Endothelial cell of umbilical vein (primary cell): ENCODE measurements around the gene SKIDA1. TPM values are rescaled to one million over a fixed set of nuclear protein-coding genes. Genes with fewer than 3 reads are reported as not detected.

Experiments used
- BruUV-seq: library from RNA; stranded (reverse); fragments of 400-500 nt; replicated peaks from 2 replicates; lab custom pipeline; 2021; lab: Mats Ljungman, UMichigan
- CTCF ChIA-PET: fragments of 300-600, 350-600 bp; sonication (Branson Sonifier 250); formaldehyde crosslinking; loops from one replicate; lab custom pipeline; 2021; ENCODE audit warnings: antibody characterized with exemption, inconsistent platforms; lab: Charles Lee
- POLR2A ChIA-PET: fragments of 300-600, 350-600 bp; sonication (Branson Sonifier 250); formaldehyde crosslinking; loops from one replicate; lab custom pipeline; 2021; ENCODE audit warnings: antibody characterized with exemption, inconsistent platforms; lab: Charles Lee
- DNase-seq: peaks from one replicate; pipeline ENCODE4 v3.0.0-alpha.2; 2011; ENCODE audit warnings: low read depth, low spot score
- FAIRE-seq: peaks from 2 replicates; lab custom pipeline; 2011; peaks lifted over from hg19 to GRCh38; lab: Jason Lieb, UNC
- H2AFZ ChIP-seq: 2 replicates; pipeline ENCODE4 v1.6.0; 2012; ENCODE audit warnings: low read depth, low read length, control low read depth, inconsistent platforms
- H3K27ac ChIP-seq: 2 replicates; pipeline ENCODE4 v1.5.1; 2011; ENCODE audit warnings: low read depth, mild to moderate bottlenecking, control low read depth, low read length, moderate library complexity; ENCODE audit not compliant: insufficient read depth
- H3K27me3 ChIP-seq, 2 experiments: 2 replicates each; pipeline versions ENCODE4 v1.6.0 to v1.6.1; 2011; ENCODE audit warnings: low read length in 2 of 2, mixed read lengths in 1 of 2; ENCODE audit not compliant: control insufficient read depth in 2 of 2, insufficient read depth in 2 of 2
- H3K36me3 ChIP-seq, 2 experiments: 2 replicates in 1 of 2; 3 replicates in 1 of 2; pipeline ENCODE4 v1.5.1; 2011; ENCODE audit warnings: low read length in 2 of 2, mild to moderate bottlenecking in 1 of 2, moderate library complexity in 1 of 2; ENCODE audit not compliant: control insufficient read depth in 2 of 2, insufficient read depth in 2 of 2; ENCODE audit errors: extremely low read depth in 1 of 2
- H3K4me1 ChIP-seq: 3 replicates; pipeline ENCODE4 v1.5.1; 2011; ENCODE audit warnings: mild to moderate bottlenecking, low read length; ENCODE audit not compliant: control insufficient read depth, insufficient read depth; ENCODE audit errors: extremely low read depth
- H3K4me2 ChIP-seq: 2 replicates; pipeline ENCODE4 v1.6.1; 2011; ENCODE audit warnings: low read length, control low read depth, mixed read lengths; ENCODE audit not compliant: insufficient read depth
- H3K4me3 ChIP-seq, 3 experiments: fragments of 200-600 bp in 1 of 3; sonication (generic), shearing (Covaris generic) in 1 of 3; replicated peaks in 1 of 3; 2 replicates each; pipeline ENCODE4 v1.5.1; 2011 to 2016; ENCODE audit warnings: control low read depth in 3 of 3, low read length in 3 of 3, mild to moderate bottlenecking in 2 of 3, inconsistent platforms in 1 of 3, low read depth in 1 of 3, moderate library complexity in 1 of 3; ENCODE audit not compliant: insufficient read depth in 1 of 3
- H3K79me2 ChIP-seq: 2 replicates; pipeline ENCODE4 v1.6.0; 2012; ENCODE audit warnings: low read length, inconsistent platforms; ENCODE audit not compliant: control insufficient read depth, insufficient read depth
- H3K9ac ChIP-seq: replicated peaks from 2 replicates; pipeline ENCODE3; 2011; ENCODE audit warnings: low read length, control low read depth; ENCODE audit not compliant: insufficient read depth; ENCODE audit errors: extremely low read depth
- H3K9me1 ChIP-seq: replicated peaks from 3 replicates; pipeline ENCODE4 v1.6.0; 2011; ENCODE audit warnings: mild to moderate bottlenecking, low read length; ENCODE audit not compliant: control insufficient read depth, insufficient read depth; ENCODE audit errors: extremely low read depth
- H3K9me3 ChIP-seq: replicated peaks from 2 replicates; pipeline ENCODE4 v1.5.1; 2012; ENCODE audit warnings: low read length, inconsistent platforms; ENCODE audit not compliant: control insufficient read depth, insufficient read depth
- H4K20me1 ChIP-seq: replicated peaks from 2 replicates; pipeline ENCODE3; 2011; ENCODE audit warnings: mild to moderate bottlenecking, low read length; ENCODE audit not compliant: control insufficient read depth, insufficient read depth; ENCODE audit errors: extremely low read depth
- EZH2 ChIP-seq: IDR thresholded peaks from 2 replicates; pipeline ENCODE4 v1.6.1; 2012; ENCODE audit warnings: borderline replicate concordance, low read depth, mild to moderate bottlenecking, moderate library complexity, low read length, inconsistent platforms; ENCODE audit not compliant: severe bottlenecking
- FOS ChIP-seq: IDR thresholded peaks from 2 replicates; pipeline ENCODE4 v1.6.1; 2011; ENCODE audit warnings: mild to moderate bottlenecking, low read length, moderate library complexity, borderline replicate concordance; ENCODE audit not compliant: insufficient read depth
- GATA2 ChIP-seq: IDR thresholded peaks from 2 replicates; pipeline ENCODE4 v1.7.0; 2011; ENCODE audit warnings: low read depth, mild to moderate bottlenecking, moderate library complexity, mixed read lengths, low read length; ENCODE audit not compliant: insufficient read length, insufficient read depth
- JUN ChIP-seq: IDR thresholded peaks from 2 replicates; pipeline ENCODE4 v1.6.1; 2011; ENCODE audit warnings: borderline replicate concordance, low read depth; ENCODE audit not compliant: insufficient read length, insufficient read depth
- MAX ChIP-seq: IDR thresholded peaks from 2 replicates; pipeline ENCODE4 v1.6.1; 2011; ENCODE audit not compliant: insufficient read depth, insufficient read length
- MYC ChIP-seq: IDR thresholded peaks from one replicate; pipeline ENCODE4 v1.6.1; 2011; ENCODE audit warnings: mild to moderate bottlenecking, low read depth, low read length
- POLR2A ChIP-seq: IDR thresholded peaks from 2 replicates; pipeline ENCODE4 v1.6.1; 2012; ENCODE audit warnings: low read depth, mild to moderate bottlenecking, control low read depth, low read length
- POLR2AphosphoS5 ChIP-seq: IDR thresholded peaks from 2 replicates; pipeline ENCODE4 v1.6.1; 2012; ENCODE audit warnings: low read depth, mild to moderate bottlenecking, control low read depth, low read length, moderate library complexity; ENCODE audit not compliant: insufficient read depth
- dilution Hi-C: fragments of 300-500 bp; cut with MboI; formaldehyde crosslinking; loops from one replicate; pipeline ENCODE4 v1.15.0; 2019; ENCODE audit warnings: low sequenced_read_pairs; ENCODE audit not compliant: extremely low pct_ligation_motif_present
- intact Hi-C: fragments of 100-400 bp; cut with micrococcal nuclease; formaldehyde crosslinking; loops from one replicate; pipeline ENCODE4 v1.10.0; 2022
- polyA plus RNA-seq, 4 experiments: library from polyadenylated mRNA; depleted of rRNA in 3 of 4; stranded (reverse) in 3 of 4; unstranded in 1 of 4; fragments of >200 nt; gene quantifications; 2 replicates each; pipeline versions ENCODE4 v1.2.1 to v1.2.3, GENCODE V29; 2011 to 2012; ENCODE audit warnings: missing spikeins in 1 of 4
- total RNA-seq: library from RNA; stranded (reverse); gene quantifications from 2 replicates; pipeline ENCODE4 v1.2.3, GENCODE V29; 2021
- TF ChIP-seq, protein P1 (sequence below), 2 donors: IDR thresholded peaks; 1 replicate in 1 of 2; 2 replicates in 1 of 2; pipeline ENCODE4 v1.5.1; 2011; ENCODE audit warnings: low read length in 2 of 2, mild to moderate bottlenecking in 2 of 2, moderate library complexity in 2 of 2, control low read depth in 1 of 2, inconsistent platforms in 1 of 2, low read depth in 1 of 2; ENCODE audit not compliant: insufficient read depth in 1 of 2; ENCODE audit errors: extremely low read depth in 1 of 2

The SKIDA1 gene
- total and polyA plus RNA-seq, 2 donors (not counting 3 experiments of a cell fraction or from before 2014, with no cell fraction given), result 0.21 to 0.71 TPM

DNA sequence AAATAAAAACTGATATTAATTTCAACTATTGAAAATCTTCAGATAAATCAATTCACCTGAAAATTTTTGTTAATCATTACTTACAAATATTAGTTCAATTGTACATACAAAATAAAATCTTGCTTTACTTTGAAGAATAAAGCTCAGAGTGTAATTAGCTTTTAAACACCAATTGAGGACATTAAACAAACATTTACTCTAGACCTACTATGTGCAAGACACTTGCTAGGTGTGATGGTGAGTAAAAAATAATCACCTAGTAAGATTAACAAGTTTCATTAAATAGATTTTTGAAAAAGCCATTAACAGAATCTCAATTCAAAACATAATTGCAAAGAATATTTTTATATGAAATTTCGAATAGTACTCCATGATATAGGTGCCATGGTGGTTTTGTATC is 4.7 kb upstream of the SKIDA1 start:
- H4K20me1 ChIP-seq, result no peaks in the 10 kb centered on the region
- no peak overlapping the region for H3K4me2 ChIP-seq
- ChIA-PET POLR2A (no interaction called here), CTCF (no interaction called here)
- no peaks in the 10 kb centered on the region for H3K9me1 ChIP-seq
- dilution Hi-C loops, result no loop called here
- H3K79me2 ChIP-seq, result peaks cover 6% of the 10 kb centered on the region
- no peak overlapping the region for H3K4me3 ChIP-seq
- intact Hi-C loops, result no loop called here
- H2AFZ ChIP-seq, result no peak overlapping the region
- no peaks in the 10 kb centered on the region for H3K36me3 ChIP-seq
- no TSS peak for BruUV-seq
- DNase-seq, result no peak
- no peak overlapping the region for H3K27ac ChIP-seq
- FAIRE-seq, result no peak
- TF ChIP-seq POLR2A (no peak), FOS (no peak), POLR2AphosphoS5 (no peak), MYC (no peak), EZH2 (no peak), GATA2 (no peak), JUN (no peak), MAX (no peak)
- TF ChIP-seq, protein P1, sequence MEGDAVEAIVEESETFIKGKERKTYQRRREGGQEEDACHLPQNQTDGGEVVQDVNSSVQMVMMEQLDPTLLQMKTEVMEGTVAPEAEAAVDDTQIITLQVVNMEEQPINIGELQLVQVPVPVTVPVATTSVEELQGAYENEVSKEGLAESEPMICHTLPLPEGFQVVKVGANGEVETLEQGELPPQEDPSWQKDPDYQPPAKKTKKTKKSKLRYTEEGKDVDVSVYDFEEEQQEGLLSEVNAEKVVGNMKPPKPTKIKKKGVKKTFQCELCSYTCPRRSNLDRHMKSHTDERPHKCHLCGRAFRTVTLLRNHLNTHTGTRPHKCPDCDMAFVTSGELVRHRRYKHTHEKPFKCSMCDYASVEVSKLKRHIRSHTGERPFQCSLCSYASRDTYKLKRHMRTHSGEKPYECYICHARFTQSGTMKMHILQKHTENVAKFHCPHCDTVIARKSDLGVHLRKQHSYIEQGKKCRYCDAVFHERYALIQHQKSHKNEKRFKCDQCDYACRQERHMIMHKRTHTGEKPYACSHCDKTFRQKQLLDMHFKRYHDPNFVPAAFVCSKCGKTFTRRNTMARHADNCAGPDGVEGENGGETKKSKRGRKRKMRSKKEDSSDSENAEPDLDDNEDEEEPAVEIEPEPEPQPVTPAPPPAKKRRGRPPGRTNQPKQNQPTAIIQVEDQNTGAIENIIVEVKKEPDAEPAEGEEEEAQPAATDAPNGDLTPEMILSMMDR (IDR thresholded peaks at IDR 0.05; ENCODE audit: extremely low read depth in 1 of 2, insufficient read depth in 1 of 2, low read depth in 1 of 2, low read length in 2 of 2), result no peak
- H3K27me3 ChIP-seq, result no peaks in the 10 kb centered on the region
- H3K9me3 ChIP-seq, result no peaks in the 10 kb centered on the region
- no peak overlapping the region for H3K9ac ChIP-seq
- H3K4me1 ChIP-seq, result peaks cover 28% of the 10 kb centered on the region
